PC-3 (cell line): ENCODE results near the gene GBF1. TPM values are rescaled to one million over a fixed set of nuclear protein-coding genes. Genes with fewer than 3 reads are reported as not detected.

Experiments
- ATAC-seq: fragments of 200-7000 bp; cut with Tn5 transposase; 2 replicates; pipeline ENCODE4 v1.9.1; 2020; ENCODE audit warnings: mild to moderate bottlenecking, moderate library complexity
- BruUV-seq: library from RNA; stranded (reverse); fragments of 400-500 nt; replicated peaks from 2 replicates; lab custom pipeline; 2021; lab: Mats Ljungman, UMichigan
- CTCF ChIA-PET: fragments of 300-600 bp; sonication (Branson Sonifier 250); formaldehyde crosslinking; loops from one replicate; lab custom pipeline; 2022; ENCODE audit warnings: antibody characterized with exemption; lab: Charles Lee
- POLR2A ChIA-PET: fragments of 300-600 bp; sonication (Branson Sonifier 250); formaldehyde crosslinking; loops from one replicate; lab custom pipeline; 2022; ENCODE audit warnings: antibody characterized with exemption; ENCODE audit not compliant: unreplicated experiment; lab: Charles Lee
- DNase-seq: peaks from one replicate; pipeline ENCODE4 v3.0.0-alpha.2; 2015
- H2AFZ ChIP-seq: fragments of 300-600 bp; sonication (generic); 2 replicates; pipeline ENCODE4 v1.6.0; 2016; ENCODE audit warnings: antibody characterized with exemption, low read length
- H3F3A ChIP-seq: fragments of 300-600 bp; sonication (generic); one replicate; pipeline ENCODE4 v1.6.0; 2017; ENCODE audit warnings: antibody characterized with exemption, low read length, control low read depth, mild to moderate bottlenecking; ENCODE audit not compliant: unreplicated experiment
- H3K27ac ChIP-seq: fragments of 300-600 bp; sonication (generic); 2 replicates; pipeline ENCODE4 v1.5.1; 2016; ENCODE audit warnings: mild to moderate bottlenecking, low read length
- H3K27me3 ChIP-seq: fragments of 300-600 bp; sonication (generic); 2 replicates; pipeline ENCODE4 v1.6.1; 2016; ENCODE audit warnings: low read length, mixed read lengths
- H3K36me3 ChIP-seq: fragments of 300-600 bp; sonication (generic); 2 replicates; pipeline ENCODE4 v1.6.1; 2016; ENCODE audit warnings: low read depth, mixed run types, low read length, mixed read lengths
- H3K4me1 ChIP-seq: fragments of 300-600 bp; sonication (generic); 2 replicates; pipeline ENCODE4 v1.5.1; 2016; ENCODE audit warnings: low read length; ENCODE audit not compliant: insufficient read depth
- H3K4me2 ChIP-seq: fragments of 300-600 bp; sonication (generic); 2 replicates; pipeline ENCODE4 v1.6.0; 2016; ENCODE audit warnings: low read length
- H3K4me3 ChIP-seq: fragments of 300-600 bp; sonication (generic); 2 replicates; pipeline ENCODE4 v1.5.1; 2016; ENCODE audit warnings: mild to moderate bottlenecking, low read length, mixed read lengths
- H3K79me2 ChIP-seq: fragments of 300-600 bp; sonication (generic); 2 replicates; pipeline ENCODE4 v1.6.1; 2017; ENCODE audit warnings: low read length, mixed read lengths
- H3K9ac ChIP-seq: fragments of 300-600 bp; sonication (generic); 2 replicates; pipeline ENCODE4 v1.6.0; 2016; ENCODE audit warnings: mild to moderate bottlenecking, low read length
- H3K9me2 ChIP-seq: fragments of 300-600 bp; sonication (generic); replicated peaks from 2 replicates; pipeline ENCODE4 v1.6.1; 2016; ENCODE audit warnings: mixed run types, low read length, mixed read lengths
- H3K9me3 ChIP-seq: fragments of 300-600 bp; sonication (generic); 2 replicates; pipeline ENCODE4 v1.6.1; 2016; ENCODE audit warnings: low read length, mixed read lengths
- H4K20me1 ChIP-seq: fragments of 300-600 bp; sonication (generic); 2 replicates; pipeline ENCODE4 v1.6.1; 2016; ENCODE audit warnings: low read length, mixed read lengths
- CTCF ChIP-seq: fragments of 300-600 bp; sonication (generic); conservative IDR thresholded peaks from 2 replicates; pipeline ENCODE4 v1.5.1; 2017; ENCODE audit warnings: antibody characterized with exemption, low read depth, mild to moderate bottlenecking, low read length
- EZH2 ChIP-seq: fragments of 300-600 bp; sonication (generic); IDR thresholded peaks from one replicate; pipeline ENCODE4 v1.6.1; 2017; ENCODE audit warnings: antibody characterized with exemption, mild to moderate bottlenecking, low read length; ENCODE audit not compliant: unreplicated experiment
- EZH2phosphoT487 ChIP-seq: fragments of 300-600 bp; sonication (generic); IDR thresholded peaks from 2 replicates; pipeline ENCODE4 v1.6.1; 2018; ENCODE audit warnings: mild to moderate bottlenecking, antibody characterized with exemption, low read length, borderline replicate concordance
- intact Hi-C: fragments of 100-400 bp; cut with micrococcal nuclease; formaldehyde crosslinking; loops from 2 replicates; pipeline ENCODE4 v1.9.0; 2023
- total RNA-seq: library from RNA; depleted of rRNA; stranded (reverse); fragments of >200 nt; gene quantifications from 2 replicates; pipeline ENCODE4 v1.2.3, GENCODE V29; 2014

The GBF1 gene
- total RNA-seq, 1 experiment from 2014 or later: 25.2 TPM

- TF ChIP-seq CTCF: no peak
- no peak for TF ChIP-seq EZH2phosphoT487
- no peak for TF ChIP-seq EZH2
- Histone ChIP-seq H3K27ac (no peak overlapping the region), H3K9me3 (no peaks in the 10 kb centered on the region), H3F3A (no peaks in the 10 kb centered on the region), H3K9ac (no peak overlapping the region), H4K20me1 (no peaks in the 10 kb centered on the region), H2AFZ (no peak overlapping the region), H3K9me2 (no peaks in the 10 kb centered on the region), H3K4me1 (peaks cover 12% of the 10 kb centered on the region), H3K79me2 (peaks cover 11% of the 10 kb centered on the region; the same call in 1 of the 2 replicates), H3K36me3 (0 out of 2 replicates have a peak, but pooled peaks cover 4% of the 10 kb centered on the region), H3K4me3 (no peak overlapping the region), H3K4me2 (no peak overlapping the region), H3K27me3 (no peaks in the 10 kb centered on the region)
- DNase-seq: no peak
- BruUV-seq: no TSS peak
- ATAC-seq: no peak
- ChIA-PET POLR2A (interaction anchor here (0.6 kb wide), 1 partner anchor 198 kb away, joined by 3 read pairs; no protein-coding TSS in a partner anchor), CTCF (no interaction called here)
- intact Hi-C loops: no loop called here
Measured at GRCh38 chr10:102425444-102425843, 180.1 kb downstream of the GBF1 start.

GRCh38 chr10:102426803-102427287, 181.5 kb downstream of the GBF1 start:
- intact Hi-C loops: no loop called here
- peaks cover 17% of the 10 kb centered on the region; the same call in 1 of the 2 replicates for H3K79me2 ChIP-seq
- H2AFZ ChIP-seq: no peak overlapping the region
- no TSS peak for BruUV-seq
- no peak overlapping the region for H3K9ac ChIP-seq
- no peak overlapping the region for H3K27ac ChIP-seq
- peaks cover 16% of the 10 kb centered on the region for H3K4me1 ChIP-seq
- TF ChIP-seq EZH2phosphoT487 (no peak), CTCF (no peak), EZH2 (no peak)
- no peaks in the 10 kb centered on the region for H3K27me3 ChIP-seq
- H3K4me2 ChIP-seq: no peak overlapping the region
- H4K20me1 ChIP-seq: no peaks in the 10 kb centered on the region
- H3K36me3 ChIP-seq: 0 out of 2 replicates have a peak, but pooled peaks cover 4% of the 10 kb centered on the region
- no peak overlapping the region for H3K4me3 ChIP-seq
- no peak for DNase-seq
- POLR2A ChIA-PET: no interaction called here
- no peak for ATAC-seq
- CTCF ChIA-PET: no interaction called here
- no peaks in the 10 kb centered on the region for H3K9me2 ChIP-seq
- no peaks in the 10 kb centered on the region for H3K9me3 ChIP-seq
- H3F3A ChIP-seq: no peaks in the 10 kb centered on the region

GRCh38 chr10:102429468-102429867, 184.1 kb downstream of the GBF1 start:
- Histone ChIP-seq H3K4me3 (no peak overlapping the region), H3K9me3 (no peaks in the 10 kb centered on the region), H3K27me3 (no peaks in the 10 kb centered on the region), H3K36me3 (no peaks in the 10 kb centered on the region), H3K79me2 (peaks cover 11% of the 10 kb centered on the region; the same call in 1 of the 2 replicates), H3K4me1 (peaks cover 5% of the 10 kb centered on the region; the same call in 1 of the 2 replicates), H2AFZ (no peak overlapping the region), H3K9ac (no peak overlapping the region), H3K4me2 (no peak overlapping the region), H3F3A (no peaks in the 10 kb centered on the region), H3K9me2 (no peaks in the 10 kb centered on the region), H4K20me1 (no peaks in the 10 kb centered on the region), H3K27ac (no peak overlapping the region)
- POLR2A ChIA-PET: no interaction called here
- ATAC-seq: no peak
- TF ChIP-seq EZH2: no peak
- CTCF ChIA-PET: no interaction called here
- BruUV-seq: no TSS peak
- intact Hi-C loops: no loop called here
- no peak for DNase-seq
